HepG2 (cell line): ENCODE data around the gene OS9. TPM values are rescaled to one million over a fixed set of nuclear protein-coding genes. Genes with fewer than 3 reads are reported as not detected.
A peak's percentile ranks its signal among the peaks of the same experiment; 100 is the strongest.

ENCODE experiments used
- ATAC-seq: fragments of 200-7000 bp; cut with Tn5 transposase; 3 replicates; pipeline ENCODE4 v1.9.1; 2020; ENCODE audit warnings: mild to moderate bottlenecking, moderate library complexity
- BruUV-seq: library from RNA; stranded (reverse); fragments of 400-500 nt; replicated peaks from 2 replicates; lab custom pipeline; 2021; lab: Mats Ljungman, UMichigan
- CTCF ChIA-PET: fragments of 300-600 bp; formaldehyde crosslinking; extraction: SDS; loops from one replicate; lab custom pipeline; 2021; ENCODE audit warnings: low total read pairs, inconsistent platforms, low intra/inter-chr PET ratio; lab: Yijun Ruan, JAX
- POLR2A ChIA-PET: fragments of 350-600 bp; sonication (Branson Sonifier 250); formaldehyde crosslinking; loops from one replicate; lab custom pipeline; 2020; ENCODE audit warnings: antibody characterized with exemption, inconsistent platforms; lab: Yijun Ruan, JAX
- DNase-seq: peaks from one replicate; pipeline ENCODE4 v3.0.0-alpha.2; 2015; ENCODE audit warnings: low spot score
- FAIRE-seq: peaks from 3 replicates; lab custom pipeline; 2011; peaks lifted over from hg19 to GRCh38; lab: Jason Lieb, UNC
- H2AFZ ChIP-seq: one replicate; pipeline ENCODE4 v1.6.1; 2011; ENCODE audit warnings: low read length, inconsistent platforms
- H3K27ac ChIP-seq: fragments of 300-600 bp; 3 replicates; pipeline ENCODE4 v1.8.0; 2011; ENCODE audit warnings: mixed run types, mild to moderate bottlenecking, mixed read lengths, low read length, inconsistent platforms; ENCODE audit not compliant: insufficient read depth; ENCODE audit errors: extremely low read length
- H3K27me3 ChIP-seq, 2 experiments: fragments of 200-600 bp in 1 of 2; 2 replicates in 1 of 2; 3 replicates in 1 of 2; pipeline versions ENCODE4 v1.6.0 to v1.8.0; 2011; ENCODE audit warnings: low read length in 2 of 2, mild to moderate bottlenecking in 2 of 2, moderate library complexity in 2 of 2, inconsistent platforms in 1 of 2; ENCODE audit not compliant: insufficient read depth in 2 of 2, control insufficient read depth in 1 of 2
- H3K36me3 ChIP-seq, 2 experiments: fragments of 200-600 bp in 1 of 2; replicated peaks in 1 of 2; 2 replicates in 1 of 2; 3 replicates in 1 of 2; pipeline versions ENCODE4 v1.5.1 to v1.8.0; 2011; ENCODE audit warnings: low read length in 2 of 2, inconsistent platforms in 1 of 2; ENCODE audit not compliant: insufficient read depth in 2 of 2, control insufficient read depth in 1 of 2
- H3K4me1 ChIP-seq: 2 replicates; pipeline ENCODE4 v1.5.1; 2012; ENCODE audit warnings: low read length, inconsistent platforms; ENCODE audit not compliant: insufficient read depth
- H3K4me2 ChIP-seq: 2 replicates; pipeline ENCODE4 v1.6.0; 2011; ENCODE audit warnings: low read depth, low read length, inconsistent platforms
- H3K4me3 ChIP-seq, 3 experiments: fragments of 200-600 bp in 1 of 3; sonication (generic), shearing (Covaris generic) in 1 of 3; replicated peaks in 1 of 3; 2 replicates each; pipeline ENCODE4 v1.5.1; 2011 to 2016; ENCODE audit warnings: low read length in 3 of 3, inconsistent platforms in 2 of 3, low read depth in 2 of 3, mild to moderate bottlenecking in 2 of 3, control low read depth in 1 of 3, mixed read lengths in 1 of 3; ENCODE audit not compliant: insufficient read depth in 1 of 3
- H3K79me2 ChIP-seq: one replicate; pipeline ENCODE4 v1.6.1; 2011; ENCODE audit warnings: low read length, inconsistent platforms; ENCODE audit not compliant: insufficient read depth
- H3K9ac ChIP-seq: 2 replicates; pipeline ENCODE4 v1.6.0; 2011; ENCODE audit warnings: mild to moderate bottlenecking, low read depth, low read length, inconsistent platforms; ENCODE audit not compliant: insufficient read depth
- H3K9me3 ChIP-seq: 2 replicates; pipeline ENCODE4 v1.5.1; 2012; ENCODE audit warnings: mild to moderate bottlenecking, low read length
- H4K20me1 ChIP-seq: 2 replicates; pipeline ENCODE4 v1.6.0; 2011; ENCODE audit warnings: inconsistent platforms, mild to moderate bottlenecking, low read length, moderate library complexity; ENCODE audit not compliant: insufficient read depth
- BRD4 ChIP-seq: sonication (generic); formaldehyde crosslinking; IDR thresholded peaks from 2 replicates; pipeline ENCODE4 v1.4.0; 2020; ENCODE audit warnings: missing genetic modification reagents
- CCAR2 ChIP-seq: fragments of 200-400 bp; formaldehyde crosslinking; optimal IDR thresholded peaks from 2 replicates; pipeline ENCODE3; 2018; ENCODE audit warnings: low read depth, mild to moderate bottlenecking, low read length, moderate library complexity
- HNRNPUL1 ChIP-seq: fragments of 200-400 bp; formaldehyde crosslinking; IDR thresholded peaks from 2 replicates; pipeline ENCODE4 v1.6.1; 2017; ENCODE audit warnings: low read depth, mild to moderate bottlenecking, low read length, moderate library complexity
- KDM4B ChIP-seq: sonication (generic); formaldehyde crosslinking; IDR thresholded peaks from 2 replicates; pipeline ENCODE4 v1.4.0; 2020; ENCODE audit warnings: missing genetic modification reagents
- POLR2A ChIP-seq, 2 experiments: IDR thresholded peaks; 2 replicates each; pipeline ENCODE4 v1.6.1; 2011; ENCODE audit warnings: low read depth in 2 of 2, low read length in 2 of 2, mild to moderate bottlenecking in 1 of 2, moderate library complexity in 1 of 2; ENCODE audit not compliant: insufficient read depth in 1 of 2
- SIN3B ChIP-seq: fragments of 150-350 bp; IDR thresholded peaks from 2 replicates; pipeline ENCODE4 v1.6.1; 2014; ENCODE audit warnings: low read length
- SIX4 ChIP-seq: sonication (generic); formaldehyde crosslinking; IDR thresholded peaks from 2 replicates; pipeline ENCODE4 v1.4.0; 2020; ENCODE audit warnings: missing genetic modification reagents
- SSRP1 ChIP-seq: IDR thresholded peaks from 2 replicates; pipeline ENCODE4 v1.6.1; 2016; ENCODE audit warnings: control low read depth
- TEF ChIP-seq: sonication (generic); formaldehyde crosslinking; IDR thresholded peaks from 2 replicates; pipeline ENCODE4 v1.5.0; 2020; ENCODE audit warnings: missing genetic modification reagents
- ZKSCAN8 ChIP-seq: IDR thresholded peaks from 2 replicates; pipeline ENCODE4 v1.6.1; 2016; ENCODE audit warnings: borderline replicate concordance, missing genetic modification reagents, missing compliant biosample characterization
- ZNF660 ChIP-seq: sonication (generic); formaldehyde crosslinking; IDR thresholded peaks from 2 replicates; pipeline ENCODE4 v1.5.1; 2020; ENCODE audit warnings: mild to moderate bottlenecking, low read depth, missing genetic modification reagents, borderline replicate concordance
- ZNF713 ChIP-seq: sonication (generic); formaldehyde crosslinking; IDR thresholded peaks from 2 replicates; pipeline ENCODE4 v1.4.0; 2020; ENCODE audit warnings: mild to moderate bottlenecking, missing genetic modification reagents
- WGBS: methylation state at CpG from one replicate; pipeline ENCODE4 v1.1.6; 2017; ENCODE audit warnings: low lambda C conversion rate; 5-methylcytosine and 5-hydroxymethylcytosine counted together
- in situ Hi-C: cut with HindIII; loops from 2 replicates; pipeline ENCODE4 v1.10.0; 2017; ENCODE audit warnings: low pct_unique_long_range_greater_than_20kb; ENCODE audit not compliant: extremely low pct_ligation_motif_present
- intact Hi-C: fragments of 100-400 bp; cut with micrococcal nuclease; formaldehyde crosslinking; loops from one replicate; pipeline ENCODE4 v1.10.0; 2022; ENCODE audit not compliant: unreplicated experiment
- polyA plus RNA-seq, 8 experiments: library from polyadenylated mRNA; depleted of rRNA in 3 of 8; stranded (reverse) in 7 of 8; unstranded in 1 of 8; fragments of >200 nt; fragmentation: Illumina TruSeq in 4 of 8; extraction: Trizol in 4 of 8; gene quantifications; 2 replicates each; pipeline versions ENCODE4 v1.2.1 to v1.2.3, GENCODE V29; 2011 to 2016; ENCODE audit warnings: low read depth in 4 of 8, missing spikeins in 1 of 8, mixed read lengths in 1 of 8; ENCODE audit not compliant: insufficient read depth in 1 of 8
- total RNA-seq, 5 experiments: library from RNA; depleted of rRNA; stranded (reverse); fragments of >200 nt; fragmentation: Illumina TruSeq; extraction: Trizol; gene quantifications; 2 replicates each; pipeline ENCODE4 v1.2.3, GENCODE V29; 2016; ENCODE audit warnings: low read depth in 1 of 5

OS9 gene
- total and polyA plus RNA-seq, 2 of the 13 experiments (the other 11 are each of a cell fraction or from before 2014, with no cell fraction given), result 156 to 206 TPM

- peak overlapping the region; percentile 72 to 87 (median 78) for H3K4me3 ChIP-seq
- ChIA-PET CTCF (no interaction called here), POLR2A (interaction anchor here (1.1 kb wide), 1 partner anchor 16 kb away, joined by 3 read pairs; no protein-coding TSS in a partner anchor)
- 3% methylated on average over 8 of the region's 8 CpGs for WGBS
- H3K27me3 ChIP-seq, result no peaks in the 10 kb centered on the region; a peak in 1 of 5 replicates
- DNase-seq (no peak), FAIRE-seq (no peak), ATAC-seq (peak; percentile 3)
- intact Hi-C loops (no loop called here), in situ Hi-C loops (no loop called here)
- 0 out of 2 replicates have a peak, but pooled peaks have one; percentile 35 for TF ChIP-seq SSRP1 (CRISPR knock-in tag)
- no peak for TF ChIP-seq TEF (CRISPR knock-in tag)
- TF ChIP-seq BRD4 (CRISPR knock-in tag), result 0 out of 2 replicates have a peak, but pooled peaks have one; percentile 36
- TF ChIP-seq POLR2A (IDR thresholded peaks at IDR 0.05; ENCODE audit: insufficient read depth in 1 of 2, low read depth in 2 of 2, low read length in 2 of 2), result 0 out of 4 replicates have a peak, but pooled peaks of 1 of the 2 experiments have one; percentile 6
- peaks cover 23% of the 10 kb centered on the region for H3K79me2 ChIP-seq
- H3K4me1 ChIP-seq, result peaks cover 40% of the 10 kb centered on the region
- H3K9me3 ChIP-seq, result no peaks in the 10 kb centered on the region
- H3K36me3 ChIP-seq, result peaks cover 10 to 33% of the 10 kb centered on the region in 2 experiments
- no TSS peak for BruUV-seq
- peak overlapping the region; percentile 98 for H3K4me2 ChIP-seq
- H3K9ac ChIP-seq, result peak overlapping the region; percentile 96
- H2AFZ ChIP-seq, result no peak overlapping the region
- peak overlapping the region; percentile 87 for H3K27ac ChIP-seq
- H4K20me1 ChIP-seq, result 0 out of 2 replicates have a peak, but pooled peaks cover 5% of the 10 kb centered on the region
Measured at GRCh38 chr12:57751432-57751787, 57.5 kb downstream of the OS9 start.

GRCh38 chr12:57751788-57752667, 58.1 kb downstream of the OS9 start, which contains the start of gene CDK4:
Gene CDK4, minus strand, starts transcription at chr12:57752310. Its CDS starts 593 bp downstream, at chr12:57751717.
- H3K4me3 ChIP-seq, result peak within 1 kb of the TSS; percentile 72 to 87 (median 78)
- peak; percentile 77 for ATAC-seq
- 0% methylated on average over 21 of the region's 58 CpGs for WGBS
- no peak within 1 kb of the TSS for H2AFZ ChIP-seq
- intact Hi-C loops (loop anchor here (1.0 kb wide), 1 partner anchor 8 kb away; no protein-coding TSS in a partner anchor), in situ Hi-C loops (no loop called here)
- peak within 1 kb of the TSS; percentile 96 for H3K9ac ChIP-seq
- peak within 1 kb of the TSS; percentile 87 for H3K27ac ChIP-seq
- H3K27me3 ChIP-seq, result no peaks in the 10 kb centered on the region; a peak in 1 of 5 replicates
- peak within 1 kb of the TSS; percentile 98 for H3K4me2 ChIP-seq
- peak; percentile 99 for DNase-seq
- ChIA-PET POLR2A (interaction anchor here (0.6 to 1.1 kb wide), 8 partner anchors 9 to 95 kb away, joined by 3 to 4 read pairs (median 3); partner anchors contain the start of genes CTDSP2, EEF1AKMT3, METTL1 and OS9), CTCF (no interaction called here)
- peaks cover 10 to 27% of the 10 kb centered on the region in 2 experiments for H3K36me3 ChIP-seq
- H3K9me3 ChIP-seq, result no peaks in the 10 kb centered on the region
- H4K20me1 ChIP-seq, result 0 out of 2 replicates have a peak, but pooled peaks cover 5% of the 10 kb centered on the region
- peaks cover 24% of the 10 kb centered on the region for H3K79me2 ChIP-seq
- TSS peak; percentile 81 for BruUV-seq
- H3K4me1 ChIP-seq, result peaks cover 43% of the 10 kb centered on the region
- FAIRE-seq, result peak; percentile 98
- TF ChIP-seq ZNF660 (CRISPR knock-in tag) (no peak), ZNF713 (CRISPR knock-in tag) (no peak), SIN3B (peak; percentile 66), SIX4 (CRISPR knock-in tag) (peak; percentile 61; the same call in 1 of the 2 replicates), HNRNPUL1 (0 out of 2 replicates have a peak, but pooled peaks have one; percentile 48), CCAR2 (peak; percentile 14), ZKSCAN8 (CRISPR knock-in tag) (peak; percentile 24; the same call in 1 of the 2 replicates), KDM4B (peak; percentile 89; the same call in 1 of the 2 replicates)
